Posterior vena cava (tissue), 2 donors: Measurements from ENCODE around the gene VPS29. TPM values are rescaled to one million over a fixed set of nuclear protein-coding genes. Genes with fewer than 3 reads are reported as not detected.
A peak's percentile ranks its signal among the peaks of the same experiment; 100 is the strongest.
"Not testable (repeated sequence)": the region's sequence is repeated elsewhere in the genome, so short reads cannot be mapped to it uniquely, and the experiment has no call there.

Source experiments
- DNase-seq: peaks from one replicate; pipeline ENCODE4 v3.0.0-alpha.2; 2020; ENCODE audit warnings: low spot score
- intact Hi-C, 2 donors: fragments of 100-400 bp; cut with DNase I; formaldehyde crosslinking; loops; one replicate each; pipeline versions ENCODE4 v1.14.1 to v1.14.2; 2022 to 2023
- total RNA-seq, 2 donors: library from RNA; stranded (reverse); fragmentation: NEBNext Ultra II Directional; extraction: Animal tissue kit (Norgen Biotek cat#: 25700); gene quantifications; one replicate each; pipeline ENCODE4 v1.2.1, GENCODE V29; 2021
- donor health status: DM: yes; HTN: yes; CAD: no.
- donor health status: DM: yes; HTN: yes; CAD: no.

The VPS29 gene
- total RNA-seq, 2 donors from 2014 or later, result 131 to 175 TPM

DNA sequence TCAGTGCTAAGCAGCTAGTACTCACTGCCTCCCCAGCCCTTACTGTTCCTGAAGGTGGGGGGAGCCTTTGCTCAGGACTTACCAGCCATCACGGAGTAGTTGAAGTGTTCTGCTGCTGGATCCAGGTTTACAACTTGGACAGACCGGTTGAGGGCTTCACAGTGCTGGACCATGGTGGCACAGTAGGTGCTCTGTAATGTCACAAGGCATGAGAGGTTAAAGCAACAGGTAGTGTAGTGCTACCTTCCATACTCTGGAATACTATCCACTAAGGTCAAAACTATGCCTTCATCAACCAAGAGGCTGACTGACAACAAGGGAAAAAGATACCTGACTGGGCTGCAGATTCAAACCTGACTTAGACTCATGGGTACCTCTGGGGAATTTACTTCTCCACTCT is 36.9 kb downstream of the VPS29 start:
- intact Hi-C loops, result no loop called here
- no peak for DNase-seq

DNA sequence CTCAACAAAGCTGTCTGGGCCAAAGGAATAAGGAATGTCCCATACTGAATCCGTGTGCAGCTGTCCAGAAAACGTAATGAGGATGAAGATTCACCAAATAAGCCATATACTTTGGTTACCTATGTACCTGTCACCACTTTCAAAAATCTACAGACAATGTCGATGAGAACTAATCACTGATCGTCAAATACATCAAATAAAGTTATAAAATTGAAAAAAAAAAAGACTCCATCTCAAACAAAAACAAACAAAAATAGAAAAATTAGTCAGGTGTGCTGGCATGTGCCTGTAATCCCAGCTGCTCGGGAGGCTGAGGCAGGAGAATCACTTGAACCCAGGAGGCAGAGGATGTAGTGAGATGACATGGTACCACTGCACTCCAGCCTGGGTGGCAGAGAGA is 40.7 kb downstream of the VPS29 start:
- DNase-seq, intact Hi-C loops: not testable (repeated sequence)

- intact Hi-C loops, result no loop called here
- DNase-seq, result no peak
Measured at GRCh38 chr12:110458756-110459155, 43.2 kb downstream of the VPS29 start.

DNA sequence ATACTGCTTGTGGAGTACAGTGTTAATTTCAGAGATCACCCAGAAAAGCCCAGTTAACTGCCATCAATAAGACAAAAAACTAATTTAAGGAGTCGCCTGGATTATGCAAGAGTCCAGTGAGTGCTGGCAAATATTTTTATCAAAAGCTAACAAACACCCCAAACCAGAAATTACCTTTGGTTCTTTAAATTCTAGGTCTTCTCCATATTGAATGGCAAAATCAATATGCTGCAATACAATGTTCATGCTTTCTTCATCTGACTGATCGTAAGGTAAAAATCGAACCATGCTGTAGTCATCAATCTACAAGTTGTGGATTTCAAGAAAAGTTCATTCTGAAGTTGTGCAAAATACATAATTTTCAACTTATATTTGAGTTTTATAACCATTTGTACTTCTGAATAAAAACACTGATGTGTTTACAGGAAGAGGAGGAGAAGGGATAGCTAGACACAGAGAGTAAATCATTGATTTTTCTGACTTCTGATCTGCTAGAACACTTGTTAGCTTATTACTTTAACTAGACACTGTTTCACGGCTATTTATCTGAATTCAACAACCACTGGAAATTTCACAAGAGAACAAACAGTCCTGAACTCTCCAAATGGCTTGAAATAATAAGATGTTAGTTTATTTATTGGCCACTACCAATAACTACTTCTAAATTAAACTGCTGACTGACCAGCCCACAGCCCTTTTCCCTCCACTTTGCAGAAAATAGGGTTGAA is 48.2 kb downstream of the VPS29 start:
- DNase-seq, result no peak
- intact Hi-C loops, result loop anchor here in 1 of 2 donors (5.0 kb wide), 1 partner anchor 149 kb away; no protein-coding TSS in a partner anchor

GRCh38 chr12:110451263-110451662 is 50.6 kb downstream of the VPS29 start:
- intact Hi-C loops, result loop anchor here in 1 of 2 donors (5.0 kb wide), 1 partner anchor 151 kb away; no protein-coding TSS in a partner anchor
- DNase-seq, result no peak

GRCh38 chr12:110449799-110450497 is 52.0 kb downstream of the VPS29 start, which contains the start of gene ARPC3:
TSS of gene ARPC3 (minus strand) at chr12:110450337. CDS start at chr12:110450260, 77 bp downstream.
- intact Hi-C loops, result loop anchor here in 1 of 2 donors (5.0 kb wide), 1 partner anchor 152 kb away; no protein-coding TSS in a partner anchor
- DNase-seq, result peak; percentile 99

DNA sequence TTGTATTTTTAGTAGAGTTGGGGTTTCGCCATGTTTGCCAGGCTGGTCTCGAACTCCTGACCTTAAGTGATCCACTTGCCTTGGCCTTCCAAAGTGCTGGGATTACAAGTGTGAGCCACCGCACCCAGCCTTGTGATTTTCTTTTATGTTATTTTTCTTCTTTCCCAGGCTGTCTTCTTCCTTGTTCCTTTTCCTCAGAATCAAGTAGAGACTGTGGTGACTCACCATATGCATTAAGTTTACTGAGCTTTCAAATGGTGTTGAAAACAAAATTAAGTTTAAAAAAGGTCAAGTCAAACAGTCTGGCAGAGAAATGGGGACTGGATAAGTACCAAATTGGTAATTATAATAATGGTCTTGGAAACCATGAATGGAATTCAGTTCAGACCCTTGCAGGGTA is 57.5 kb downstream of the VPS29 start:
- DNase-seq, result no peak
- intact Hi-C loops, result no loop called here

Other genes with a start within 250 kb of the VPS29 start
- 100 to 1,000 TPM; 222 to 263 TPM for gene ATP2A2, start 220.9 kb downstream of the VPS29 start, total RNA-seq
- 10 to 100 TPM; 35.2 to 35.9 TPM for gene ANAPC7, start 98.4 kb downstream of the VPS29 start, total RNA-seq
- gene ARPC3, start 51.8 kb downstream of the VPS29 start, total RNA-seq, result 100 to 1,000 TPM; 167 to 176 TPM
- gene GPN3, start 33.9 kb downstream of the VPS29 start, total RNA-seq, result 10 to 100 TPM; 18.2 to 23.4 TPM
- gene FAM216A, start 33.3 kb downstream of the VPS29 start, total RNA-seq, result 1 to 10 TPM; 6.0 to 6.7 TPM
- gene RAD9B, start 220 bp upstream of the VPS29 start, total RNA-seq, result 1 to 10 TPM; 1.3 to 3.0 TPM
- gene PPTC7, start 81.2 kb upstream of the VPS29 start, total RNA-seq, result 10 to 100 TPM; 21.5 to 34.5 TPM
- gene TCTN1, start 112.0 kb upstream of the VPS29 start, total RNA-seq, result 10 to 100 TPM; 24.0 to 35.8 TPM
- 1 to 10 TPM; 3.6 to 8.5 TPM for gene HVCN1, start 187.0 kb upstream of the VPS29 start, total RNA-seq
- gene PPP1CC, start 240.8 kb upstream of the VPS29 start, total RNA-seq, result 10 to 100 TPM; 91.0 to 98.0 TPM